ENCODE results near the gene FOS.
A peak's percentile ranks its signal among the peaks of the same experiment; 100 is the strongest.
"Not testable (repeated sequence)": the region's sequence is repeated elsewhere in the genome, so short reads cannot be mapped to it uniquely, and the experiment has no call there.

The FOS gene

DNA sequence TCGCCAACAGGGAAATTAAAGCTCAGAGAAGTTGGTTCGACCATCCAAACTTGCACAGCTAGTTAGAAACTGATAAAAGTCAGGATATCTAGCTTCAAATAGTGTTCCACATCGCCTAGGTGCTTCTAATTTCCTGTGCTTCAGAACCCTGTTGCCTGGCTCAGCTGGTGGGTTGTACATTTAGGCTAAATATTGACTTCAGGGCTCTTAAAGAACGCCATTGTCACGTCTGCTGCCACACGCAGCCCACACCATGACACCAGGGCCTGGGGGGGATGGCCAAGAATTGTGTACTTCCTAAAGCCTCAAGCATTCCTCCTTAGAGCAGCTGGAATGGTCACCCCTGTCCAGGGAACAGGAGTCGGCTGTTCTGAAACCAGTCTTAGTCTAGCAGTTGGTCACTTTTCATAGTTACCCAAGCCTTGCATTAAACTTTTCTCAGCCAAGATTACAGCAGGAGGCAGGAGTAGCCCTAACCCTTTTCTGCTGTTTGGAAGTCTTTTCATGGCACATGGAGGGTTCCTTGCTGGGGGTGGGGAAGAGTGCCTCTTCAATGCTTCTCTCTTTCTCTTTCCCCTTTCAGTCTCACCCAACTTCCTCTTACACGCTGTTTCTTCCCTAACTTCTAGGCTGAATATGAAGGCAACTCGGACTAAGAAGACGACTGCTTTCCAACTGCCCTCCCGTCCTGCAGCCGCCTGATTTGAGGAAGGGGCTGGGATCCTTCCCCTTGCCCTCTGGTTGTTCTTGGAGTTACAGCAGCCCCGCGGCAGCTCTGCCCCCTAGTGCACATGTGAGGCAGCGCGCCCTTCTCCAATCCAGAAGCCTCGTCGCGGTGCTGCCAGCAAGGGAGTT lies 17.1 kb downstream of the FOS start:
- DNase-seq, result peak; percentile 43 to 72 (median 50)

DNA sequence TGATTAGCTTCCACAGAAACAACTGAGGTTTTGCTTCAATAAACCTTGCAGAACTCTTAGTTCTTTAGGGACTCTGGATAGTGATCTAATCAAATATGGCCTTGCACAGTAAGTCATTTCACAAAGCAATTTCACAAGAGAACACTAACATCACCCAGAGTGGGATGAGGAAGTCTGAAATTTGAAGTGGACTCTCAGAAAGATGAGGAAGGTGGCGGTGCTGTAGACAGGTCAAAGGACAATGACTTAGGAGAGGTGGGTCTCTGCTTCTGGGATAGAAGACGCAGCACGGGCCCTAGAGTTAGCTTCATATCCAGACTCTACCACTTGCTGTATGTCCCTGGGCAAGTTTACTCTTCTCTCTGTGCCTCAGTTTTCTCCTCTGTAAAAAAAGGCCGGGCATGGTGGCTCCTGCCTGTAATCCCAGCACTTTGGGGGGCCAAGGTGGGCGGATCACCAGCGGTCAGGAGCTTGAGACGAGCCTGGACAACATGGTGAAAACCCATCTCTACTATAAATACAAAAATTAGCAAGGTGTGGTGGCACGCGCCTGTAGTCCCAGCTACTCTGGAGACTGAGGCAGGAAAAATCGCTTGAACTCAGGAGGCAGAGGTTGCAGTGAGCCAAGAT lies 18.9 kb downstream of the FOS start:
- no peak for DNase-seq

GRCh38 chr14:75298187-75298965 lies 19.7 kb downstream of the FOS start:
- DNase-seq, result no peak

GRCh38 chr14:75299059-75299458 lies 20.4 kb downstream of the FOS start:
- DNase-seq, result no peak

DNA sequence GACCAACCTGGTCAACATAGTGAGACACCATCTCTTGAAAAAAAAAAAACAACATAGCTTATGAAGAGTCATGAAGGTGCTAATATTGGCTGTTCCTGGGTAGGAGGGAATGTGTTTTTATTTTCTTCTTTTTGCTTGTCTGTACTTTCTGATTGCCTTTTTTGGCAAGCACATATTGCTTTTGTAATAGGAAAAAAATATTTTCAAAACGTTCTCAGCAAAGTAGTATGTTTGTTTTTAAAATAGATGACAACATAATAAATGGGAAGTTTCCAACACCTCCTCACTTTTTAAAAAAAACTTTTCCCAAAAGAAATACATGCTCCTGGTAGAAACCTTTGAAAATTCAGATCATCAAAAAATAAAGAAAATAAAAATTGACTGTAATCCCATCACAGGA lies 20.9 kb downstream of the FOS start:
- DNase-seq, result no peak

DNA sequence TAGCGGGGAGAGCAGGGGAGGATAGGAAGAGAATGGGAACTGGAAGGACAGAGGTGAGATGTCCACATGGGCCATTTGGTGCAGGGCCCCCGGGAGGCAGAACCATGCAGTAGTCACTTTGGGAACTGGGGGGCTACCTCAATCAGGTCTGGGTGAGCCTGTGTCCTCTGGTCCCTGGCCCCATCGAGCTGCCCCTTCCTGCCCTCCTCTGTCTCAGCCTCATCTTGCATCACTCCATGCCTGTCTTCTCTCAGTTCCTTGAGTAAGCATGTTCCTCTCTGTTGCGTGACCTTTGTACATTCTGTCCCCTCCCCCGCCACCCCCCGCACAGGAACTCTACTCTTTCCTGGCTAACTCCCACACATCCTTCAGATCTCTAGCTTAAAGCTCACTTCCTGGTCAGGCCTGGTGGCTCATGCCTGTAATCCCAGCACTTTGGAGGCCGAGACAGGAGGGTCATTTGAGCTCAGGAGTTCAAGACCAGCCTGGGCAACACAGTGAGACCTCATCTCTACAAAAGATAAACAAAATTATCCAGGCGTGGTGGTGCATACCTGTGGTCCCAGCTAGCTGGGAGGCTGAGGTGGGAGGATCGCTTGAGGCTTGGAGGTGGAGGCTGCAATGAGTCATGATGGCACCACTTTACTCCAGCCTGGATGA lies 23.2 kb downstream of the FOS start:
- no peak for DNase-seq

DNA sequence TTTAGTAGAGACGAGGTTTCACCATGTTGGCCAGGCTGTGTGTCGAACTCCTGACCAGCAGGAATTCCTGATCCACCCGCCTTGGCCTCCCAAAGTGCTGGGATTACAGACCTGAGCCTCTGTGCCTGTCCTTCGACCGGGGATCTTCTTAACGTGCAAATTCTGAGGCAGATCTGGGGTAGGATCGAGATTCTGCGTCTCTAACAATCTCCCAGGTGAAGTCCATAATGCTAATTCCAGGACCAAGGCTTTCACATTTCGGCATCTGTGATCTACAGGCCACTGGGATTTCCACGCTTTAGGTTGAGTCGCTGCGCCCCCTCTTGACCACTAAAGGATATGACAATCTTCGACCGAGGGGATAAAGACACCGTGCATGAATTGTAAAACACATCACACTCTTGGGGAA lies 24.8 kb downstream of the FOS start:
- DNase-seq, result peak in 2 of 4 experiments; percentile 31 to 39

- DNase-seq, result not testable (repeated sequence)
Measured at GRCh38 chr14:75306410-75306809, 27.8 kb downstream of the FOS start.

- DNase-seq, result no peak
Measured at GRCh38 chr14:75306927-75307699, 28.5 kb downstream of the FOS start.

GRCh38 chr14:75307700-75308379 lies 29.2 kb downstream of the FOS start:
- DNase-seq, result peak; percentile 16 to 60 (median 54)

- DNase-seq, result not testable (repeated sequence)
Measured at GRCh38 chr14:75308991-75309390, 30.4 kb downstream of the FOS start.

- DNase-seq, result not testable (repeated sequence)
Measured at GRCh38 chr14:75309561-75309960, 30.9 kb downstream of the FOS start.

GRCh38 chr14:75310295-75311111 lies 31.9 kb downstream of the FOS start:
- DNase-seq, result no peak

- no peak for DNase-seq
Measured at GRCh38 chr14:75311356-75311755, 32.7 kb downstream of the FOS start.

- DNase-seq, result no peak
Measured at GRCh38 chr14:75312341-75312740, 33.7 kb downstream of the FOS start.

GRCh38 chr14:75313294-75313693 lies 34.7 kb downstream of the FOS start:
- DNase-seq, result no peak

DNA sequence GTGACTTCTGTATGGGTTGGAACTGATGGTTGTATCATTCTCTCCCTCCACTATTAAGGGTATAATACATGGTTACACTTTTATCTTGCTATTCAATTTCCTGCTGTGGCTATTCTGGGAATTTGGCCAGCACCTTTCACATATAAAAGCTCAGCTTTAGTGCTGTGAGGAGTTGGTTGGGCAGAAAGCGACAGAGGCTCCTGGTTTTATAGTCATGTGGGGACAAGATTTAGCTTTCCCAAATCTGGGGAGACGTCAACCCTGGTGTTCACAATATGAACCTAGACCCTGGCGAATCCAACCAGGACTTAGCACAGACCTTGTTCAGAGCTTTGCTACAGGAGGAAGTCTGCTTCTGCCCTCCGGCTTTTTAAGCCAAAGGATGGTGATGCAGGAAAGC lies 36.5 kb downstream of the FOS start:
- DNase-seq, result no peak

GRCh38 chr14:75317148-75317547 lies 38.5 kb downstream of the FOS start:
- no peak for DNase-seq

GRCh38 chr14:75318353-75318752 lies 39.7 kb downstream of the FOS start:
- DNase-seq, result no peak

- no peak for DNase-seq
Measured at GRCh38 chr14:75319021-75319420, 40.4 kb downstream of the FOS start.

GRCh38 chr14:75320196-75320595 lies 41.6 kb downstream of the FOS start:
- no peak for DNase-seq
